ENCODE measurements around the gene ZNF827.

DNA sequence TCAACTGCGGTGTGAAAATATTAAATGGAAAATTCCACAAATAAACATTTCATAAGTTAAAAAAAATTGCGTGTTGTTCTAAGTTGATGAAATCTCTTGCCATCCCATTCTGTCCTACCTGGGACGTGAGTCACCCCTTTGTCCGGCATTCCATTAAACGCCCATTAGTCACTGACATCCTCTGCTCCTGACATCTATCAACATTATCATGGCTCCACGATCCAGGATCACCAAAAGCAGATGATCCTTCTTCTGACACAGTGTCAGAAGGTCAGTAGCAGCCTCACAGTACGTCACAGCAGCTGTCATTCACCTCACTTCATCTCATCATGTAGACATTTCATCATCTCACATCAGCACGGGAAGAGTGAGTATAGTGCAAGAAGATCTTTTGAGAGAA is 125.7 kb downstream of the ZNF827 start:
- TF ChIP-seq CTCF (IDR thresholded peaks at IDR 0.05) (no peak), POLR2A (IDR thresholded peaks at IDR 0.05) (no peak)
